Measurements from ENCODE around the gene SLC5A10.

SLC5A10 gene

GRCh38 chr17:18963126-18964017, 11.4 kb downstream of the SLC5A10 start:
- in situ Hi-C loops (cut with MboI; ENCODE audit: low sequenced_read_pairs), result no loop called here

- in situ Hi-C loops (cut with MboI; ENCODE audit: low sequenced_read_pairs), result no loop called here
These were observed 12.0 kb downstream of the SLC5A10 start for GRCh38 chr17:18964018-18964351.

- in situ Hi-C loops (cut with MboI; ENCODE audit: low sequenced_read_pairs), result no loop called here
These were observed 12.6 kb downstream of the SLC5A10 start for GRCh38 chr17:18964550-18964949.

GRCh38 chr17:18965530-18966236, 13.7 kb downstream of the SLC5A10 start:
- in situ Hi-C loops (cut with MboI; ENCODE audit: low sequenced_read_pairs), result no loop called here

GRCh38 chr17:18966831-18967624, 15.1 kb downstream of the SLC5A10 start:
- in situ Hi-C loops (cut with MboI; ENCODE audit: low sequenced_read_pairs), result no loop called here

- in situ Hi-C loops (cut with MboI; ENCODE audit: low sequenced_read_pairs), result no loop called here
These were observed 16.0 kb downstream of the SLC5A10 start for GRCh38 chr17:18967916-18968315.

- in situ Hi-C loops (cut with MboI; ENCODE audit: low sequenced_read_pairs), result no loop called here
These were observed 16.4 kb downstream of the SLC5A10 start for GRCh38 chr17:18968345-18968744.

- in situ Hi-C loops (cut with MboI; ENCODE audit: low sequenced_read_pairs), result no loop called here
These were observed 17.3 kb downstream of the SLC5A10 start for GRCh38 chr17:18968945-18969887.

GRCh38 chr17:18970582-18971480, 18.9 kb downstream of the SLC5A10 start:
- in situ Hi-C loops (cut with MboI; ENCODE audit: low sequenced_read_pairs), result no loop called here

GRCh38 chr17:18971801-18972200, 19.8 kb downstream of the SLC5A10 start:
- in situ Hi-C loops (cut with MboI; ENCODE audit: low sequenced_read_pairs), result no loop called here

GRCh38 chr17:18974407-18975149, 22.6 kb downstream of the SLC5A10 start:
- in situ Hi-C loops (cut with MboI; ENCODE audit: low sequenced_read_pairs), result no loop called here

GRCh38 chr17:18975597-18975996, 23.6 kb downstream of the SLC5A10 start:
- in situ Hi-C loops (cut with MboI; ENCODE audit: low sequenced_read_pairs), result no loop called here

GRCh38 chr17:18976201-18976600, 24.2 kb downstream of the SLC5A10 start:
- in situ Hi-C loops (cut with MboI; ENCODE audit: low sequenced_read_pairs), result no loop called here

GRCh38 chr17:18977021-18977420, 25.1 kb downstream of the SLC5A10 start:
- in situ Hi-C loops (cut with MboI; ENCODE audit: low sequenced_read_pairs), result no loop called here

- in situ Hi-C loops (cut with MboI; ENCODE audit: low sequenced_read_pairs), result no loop called here
These were observed 25.7 kb downstream of the SLC5A10 start for GRCh38 chr17:18977646-18978045.

- in situ Hi-C loops (cut with MboI; ENCODE audit: low sequenced_read_pairs), result no loop called here
These were observed 26.1 kb downstream of the SLC5A10 start for GRCh38 chr17:18978050-18978449.

- in situ Hi-C loops (cut with MboI; ENCODE audit: low sequenced_read_pairs), result no loop called here
These were observed 26.7 kb downstream of the SLC5A10 start for GRCh38 chr17:18978655-18979054.

- in situ Hi-C loops (cut with MboI; ENCODE audit: low sequenced_read_pairs), result no loop called here
These were observed 28.8 kb downstream of the SLC5A10 start for GRCh38 chr17:18980682-18981334.

Data from hTERT RPE-1 (cell line).